ENCODE data around the gene CTCFL. TPM values are rescaled to one million over a fixed set of nuclear protein-coding genes. Genes with fewer than 3 reads are reported as not detected.

The CTCFL gene
- total RNA-seq, 1 experiment from 2014 or later, result 0.90 TPM

DNA sequence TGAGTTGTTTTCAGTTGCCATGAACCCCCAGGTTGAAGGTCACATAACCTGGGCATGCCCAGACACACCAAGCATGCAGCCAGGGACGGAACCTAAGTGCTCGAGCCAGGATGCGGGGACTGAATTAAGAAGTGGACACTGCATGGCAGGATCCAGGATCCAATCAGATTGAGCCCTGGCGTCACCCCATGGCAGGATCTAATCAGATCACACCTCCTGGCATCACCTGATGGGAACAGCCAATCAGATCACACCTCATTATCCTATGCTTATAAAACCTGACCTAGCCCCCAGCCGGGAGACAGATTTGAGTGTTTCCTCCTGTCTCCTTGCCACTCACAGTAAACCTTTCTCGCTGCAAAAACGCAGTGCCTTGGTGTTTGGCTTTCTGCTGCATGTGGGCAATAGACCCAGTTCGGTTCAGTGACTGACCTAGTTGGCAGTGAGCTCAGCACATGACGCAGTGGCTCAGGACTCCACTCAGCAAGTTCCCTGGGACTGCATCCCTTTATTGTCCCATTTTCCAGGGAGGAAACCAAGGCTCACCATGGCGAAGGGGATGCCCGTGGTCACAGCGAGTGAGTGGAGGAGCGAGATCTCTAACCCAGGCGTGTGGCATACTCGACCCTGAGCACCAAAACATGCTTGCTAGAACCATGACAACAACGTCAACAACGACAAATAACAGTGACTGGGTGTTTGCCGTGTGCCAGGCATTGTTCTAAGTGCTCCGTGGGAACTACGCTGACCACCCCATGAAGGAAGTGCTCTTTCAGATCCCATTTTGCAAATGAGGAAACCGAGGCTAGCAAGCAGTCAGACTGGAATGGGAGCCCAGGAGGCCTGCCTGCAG, 67.5 kb downstream of the CTCFL start:
- intact Hi-C loops (cut with micrococcal nuclease; ENCODE audit: unreplicated experiment), result no loop called here
- no peaks in the 10 kb centered on the region for H3K4me1 ChIP-seq (ENCODE audit: insufficient read depth, low read length, poor library complexity, severe bottlenecking)
- H3K36me3 ChIP-seq (ENCODE audit: insufficient read depth, low read length, poor library complexity, severe bottlenecking), result no peaks in the 10 kb centered on the region
- POLR2A ChIA-PET (ENCODE audit: low non-redundant PET), result no interaction called here
- DNase-seq (ENCODE audit: low spot score), result peak; percentile 29
- no peak overlapping the region for H3K27ac ChIP-seq (ENCODE audit: low read depth, low read length, poor library complexity, severe bottlenecking)
- BruUV-seq (replicated peaks), result no TSS peak
- TF ChIP-seq EZH2 (IDR thresholded peaks at IDR 0.05; ENCODE audit: borderline replicate concordance, low read depth, low read length, poor library complexity, severe bottlenecking), result no peak
- TF ChIP-seq, protein P1, sequence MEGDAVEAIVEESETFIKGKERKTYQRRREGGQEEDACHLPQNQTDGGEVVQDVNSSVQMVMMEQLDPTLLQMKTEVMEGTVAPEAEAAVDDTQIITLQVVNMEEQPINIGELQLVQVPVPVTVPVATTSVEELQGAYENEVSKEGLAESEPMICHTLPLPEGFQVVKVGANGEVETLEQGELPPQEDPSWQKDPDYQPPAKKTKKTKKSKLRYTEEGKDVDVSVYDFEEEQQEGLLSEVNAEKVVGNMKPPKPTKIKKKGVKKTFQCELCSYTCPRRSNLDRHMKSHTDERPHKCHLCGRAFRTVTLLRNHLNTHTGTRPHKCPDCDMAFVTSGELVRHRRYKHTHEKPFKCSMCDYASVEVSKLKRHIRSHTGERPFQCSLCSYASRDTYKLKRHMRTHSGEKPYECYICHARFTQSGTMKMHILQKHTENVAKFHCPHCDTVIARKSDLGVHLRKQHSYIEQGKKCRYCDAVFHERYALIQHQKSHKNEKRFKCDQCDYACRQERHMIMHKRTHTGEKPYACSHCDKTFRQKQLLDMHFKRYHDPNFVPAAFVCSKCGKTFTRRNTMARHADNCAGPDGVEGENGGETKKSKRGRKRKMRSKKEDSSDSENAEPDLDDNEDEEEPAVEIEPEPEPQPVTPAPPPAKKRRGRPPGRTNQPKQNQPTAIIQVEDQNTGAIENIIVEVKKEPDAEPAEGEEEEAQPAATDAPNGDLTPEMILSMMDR (conservative IDR thresholded peaks at IDR 0.05; ENCODE audit: low read depth, low read length), result no peak
- H3K27me3 ChIP-seq (replicated peaks; ENCODE audit: insufficient read depth, low read depth, low read length, poor library complexity), result no peaks in the 10 kb centered on the region
- no peaks in the 10 kb centered on the region for H3K9me3 ChIP-seq (ENCODE audit: low read depth, low read length, poor library complexity, severe bottlenecking)
- no peak overlapping the region for H3K4me3 ChIP-seq (ENCODE audit: low read depth, low read length, poor library complexity, severe bottlenecking)
- CTCF ChIA-PET, result no interaction called here

DNA sequence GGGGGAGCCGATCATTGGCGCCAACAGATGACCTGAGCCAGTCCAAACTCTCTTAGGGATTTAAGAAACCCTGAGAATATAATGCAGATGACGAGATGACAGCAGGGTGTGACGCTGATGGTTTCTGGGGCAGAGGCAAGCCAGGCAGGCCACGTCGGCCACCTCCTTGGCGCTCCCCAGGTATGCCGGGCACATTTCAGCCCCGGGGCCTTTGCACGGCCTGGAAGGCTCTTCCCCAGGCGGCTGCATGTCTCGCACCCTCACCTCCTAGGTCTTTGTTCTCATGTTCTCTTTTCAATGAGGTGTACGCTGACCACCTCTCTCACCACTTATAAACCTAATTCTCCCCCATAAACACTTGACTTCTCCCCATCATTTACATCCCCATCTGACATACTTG, 68.8 kb downstream of the CTCFL start:
- POLR2A ChIA-PET (ENCODE audit: low non-redundant PET), result no interaction called here
- intact Hi-C loops (cut with micrococcal nuclease; ENCODE audit: unreplicated experiment), result no loop called here
- no peak overlapping the region for H3K4me3 ChIP-seq (ENCODE audit: low read depth, low read length, poor library complexity, severe bottlenecking)

DNA sequence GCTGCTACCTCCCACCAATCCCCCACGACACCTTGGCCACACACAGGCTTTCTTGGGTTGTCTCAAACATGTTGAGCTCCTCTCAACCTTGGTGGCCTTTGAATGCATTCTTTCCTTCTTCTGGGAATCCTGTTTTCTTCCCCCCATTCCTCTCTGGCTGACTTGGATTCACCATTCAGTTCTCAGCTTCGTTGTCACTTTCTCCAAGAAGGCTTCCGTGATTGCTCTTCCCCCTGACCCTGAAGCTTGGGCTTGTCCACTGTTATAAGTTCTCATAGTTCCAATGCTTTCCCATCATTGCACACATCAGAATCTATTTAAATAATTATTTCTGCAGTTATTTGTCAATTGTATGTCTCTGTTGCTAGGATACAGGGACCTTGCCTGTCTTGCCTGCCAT, 69.6 kb downstream of the CTCFL start:
- ChIA-PET POLR2A (ENCODE audit: low non-redundant PET) (no interaction called here), CTCF (no interaction called here)
- Histone ChIP-seq H3K36me3 (ENCODE audit: insufficient read depth, low read length, poor library complexity, severe bottlenecking) (no peaks in the 10 kb centered on the region), H3K4me1 (ENCODE audit: insufficient read depth, low read length, poor library complexity, severe bottlenecking) (no peaks in the 10 kb centered on the region), H3K27ac (ENCODE audit: low read depth, low read length, poor library complexity, severe bottlenecking) (no peak overlapping the region), H3K9me3 (ENCODE audit: low read depth, low read length, poor library complexity, severe bottlenecking) (no peaks in the 10 kb centered on the region), H3K27me3 (replicated peaks; ENCODE audit: insufficient read depth, low read depth, low read length, poor library complexity) (no peaks in the 10 kb centered on the region), H3K4me3 (ENCODE audit: low read depth, low read length, poor library complexity, severe bottlenecking) (no peak overlapping the region)
- BruUV-seq (replicated peaks), result no TSS peak
- intact Hi-C loops (cut with micrococcal nuclease; ENCODE audit: unreplicated experiment), result no loop called here
- TF ChIP-seq, protein P1 (conservative IDR thresholded peaks at IDR 0.05; ENCODE audit: low read depth, low read length), result no peak
- no peak for DNase-seq (ENCODE audit: low spot score)

More for the DNA sequence above, 68.8 kb downstream of the CTCFL start:
- no peaks in the 10 kb centered on the region for H3K4me1 ChIP-seq (ENCODE audit: insufficient read depth, low read length, poor library complexity, severe bottlenecking)
- CTCF ChIA-PET, result no interaction called here
- H3K27ac ChIP-seq (ENCODE audit: low read depth, low read length, poor library complexity, severe bottlenecking), result no peak overlapping the region
- DNase-seq (ENCODE audit: low spot score), result no peak
- no peaks in the 10 kb centered on the region for H3K36me3 ChIP-seq (ENCODE audit: insufficient read depth, low read length, poor library complexity, severe bottlenecking)
- H3K27me3 ChIP-seq (replicated peaks; ENCODE audit: insufficient read depth, low read depth, low read length, poor library complexity), result no peaks in the 10 kb centered on the region
- TF ChIP-seq, protein P1 (conservative IDR thresholded peaks at IDR 0.05; ENCODE audit: low read depth, low read length), result no peak
- no peak for TF ChIP-seq EZH2 (IDR thresholded peaks at IDR 0.05; ENCODE audit: borderline replicate concordance, low read depth, low read length, poor library complexity, severe bottlenecking)
- no peaks in the 10 kb centered on the region for H3K9me3 ChIP-seq (ENCODE audit: low read depth, low read length, poor library complexity, severe bottlenecking)
- BruUV-seq (replicated peaks), result no TSS peak

Data from A673 (cell line).